Mononuclear cell (primary cell): ENCODE measurements around the gene ZFC3H1. TPM values are rescaled to one million over a fixed set of nuclear protein-coding genes. Genes with fewer than 3 reads are reported as not detected.
"Not testable (repeated sequence)": the region's sequence is repeated elsewhere in the genome, so short reads cannot be mapped to it uniquely, and the experiment has no call there.

ENCODE experiments used
- H3K27me3 ChIP-seq: 2 replicates; pipeline ENCODE4 v1.6.0; 2011; ENCODE audit warnings: low read length, control low read depth; ENCODE audit not compliant: insufficient read depth
- H3K4me1 ChIP-seq: 2 replicates; pipeline ENCODE4 v1.5.1; 2011; ENCODE audit warnings: mild to moderate bottlenecking, low read length, control low read depth; ENCODE audit not compliant: insufficient read depth
- H3K4me3 ChIP-seq: 2 replicates; pipeline ENCODE4 v1.5.1; 2011; ENCODE audit warnings: mild to moderate bottlenecking, low read length, moderate library complexity
- H3K9me3 ChIP-seq: 2 replicates; pipeline ENCODE4 v1.5.1; 2011; ENCODE audit warnings: low read depth, mild to moderate bottlenecking, control low read depth, low read length
- total RNA-seq: library from RNA; depleted of rRNA; stranded (reverse); fragments of >200 nt; gene quantifications from one replicate; pipeline ENCODE4 v1.2.3, GENCODE V29; 2012

The ZFC3H1 gene
- total RNA-seq, 1 donor, result 132 TPM

- Histone ChIP-seq H3K27me3 (no peaks in the 10 kb centered on the region), H3K4me1 (no peaks in the 10 kb centered on the region), H3K9me3 (no peaks in the 10 kb centered on the region), H3K4me3 (no peak overlapping the region)
Measured at GRCh38 chr12:71585218-71585617, 78.4 kb downstream of the ZFC3H1 start.

DNA sequence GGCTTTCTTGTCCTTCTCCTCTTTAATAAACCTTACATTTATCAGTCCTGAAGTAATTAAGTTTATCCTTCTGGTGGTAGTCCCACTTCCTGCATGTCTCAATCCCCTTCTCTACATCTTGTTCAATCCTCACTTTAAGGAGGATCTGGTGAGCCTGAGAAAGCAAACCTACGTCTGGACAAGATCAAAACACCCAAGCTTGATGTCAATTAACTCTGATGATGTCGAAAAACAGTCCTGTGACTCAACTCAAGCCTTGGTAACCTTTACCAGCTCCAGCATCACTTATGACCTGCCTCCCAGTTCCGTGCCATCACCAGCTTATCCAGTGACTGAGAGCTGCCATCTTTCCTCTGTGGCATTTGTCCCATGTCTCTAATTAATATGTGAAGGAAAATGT is 79.3 kb downstream of the ZFC3H1 start:
- H3K27me3 ChIP-seq, result no peaks in the 10 kb centered on the region
- no peaks in the 10 kb centered on the region for H3K9me3 ChIP-seq
- H3K4me3 ChIP-seq, result no peak overlapping the region
- H3K4me1 ChIP-seq, result no peaks in the 10 kb centered on the region

- H3K27me3 ChIP-seq, result no peaks in the 10 kb centered on the region
- H3K4me1 ChIP-seq, result no peaks in the 10 kb centered on the region
Measured at GRCh38 chr12:71582925-71583324, 80.7 kb downstream of the ZFC3H1 start.

GRCh38 chr12:71581206-71581605 is 82.4 kb downstream of the ZFC3H1 start:
- Histone ChIP-seq H3K4me1 (no peaks in the 10 kb centered on the region), H3K4me3 (no peak overlapping the region), H3K9me3 (no peaks in the 10 kb centered on the region), H3K27me3 (no peaks in the 10 kb centered on the region)

More at GRCh38 chr12:71582925-71583324, 80.7 kb downstream of the ZFC3H1 start:
- Histone ChIP-seq H3K4me3 (no peak overlapping the region), H3K9me3 (no peaks in the 10 kb centered on the region)

- Histone ChIP-seq H3K9me3 (no peaks in the 10 kb centered on the region), H3K4me3 (no peak overlapping the region), H3K27me3 (no peaks in the 10 kb centered on the region), H3K4me1 (no peaks in the 10 kb centered on the region)
Measured at GRCh38 chr12:71578694-71579258, 84.9 kb downstream of the ZFC3H1 start.

GRCh38 chr12:71576496-71576895 is 87.2 kb downstream of the ZFC3H1 start:
- Histone ChIP-seq H3K27me3 (no peaks in the 10 kb centered on the region), H3K4me1 (no peaks in the 10 kb centered on the region)

DNA sequence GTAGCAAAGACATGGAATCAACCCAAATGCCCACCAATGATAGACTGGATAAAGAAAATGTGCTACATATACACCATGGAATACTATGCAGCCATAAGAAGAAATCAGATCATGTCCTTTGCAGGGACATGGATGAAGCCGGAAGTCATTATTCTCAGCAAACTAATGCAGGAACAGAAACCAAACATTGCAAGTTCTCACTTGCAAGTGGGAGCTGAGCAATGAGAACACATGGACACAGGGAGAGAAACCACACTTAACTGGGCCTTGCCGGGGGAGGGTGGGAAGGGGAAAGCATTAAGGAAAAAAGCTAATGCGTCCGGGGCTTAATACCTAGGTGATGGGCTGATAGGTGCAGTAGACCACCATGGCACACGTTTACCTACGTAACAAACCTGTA is 93.8 kb downstream of the ZFC3H1 start:
- not testable (repeated sequence) for H3K27me3 ChIP-seq, H3K4me1 ChIP-seq, H3K9me3 ChIP-seq, H3K4me3 ChIP-seq

More at GRCh38 chr12:71576496-71576895, 87.2 kb downstream of the ZFC3H1 start:
- Histone ChIP-seq H3K4me3 (no peak overlapping the region), H3K9me3 (no peaks in the 10 kb centered on the region)

GRCh38 chr12:71567537-71567936 is 96.1 kb downstream of the ZFC3H1 start:
- Histone ChIP-seq H3K4me3 (no peak overlapping the region), H3K27me3 (no peaks in the 10 kb centered on the region), H3K9me3 (no peaks in the 10 kb centered on the region), H3K4me1 (no peaks in the 10 kb centered on the region)

DNA sequence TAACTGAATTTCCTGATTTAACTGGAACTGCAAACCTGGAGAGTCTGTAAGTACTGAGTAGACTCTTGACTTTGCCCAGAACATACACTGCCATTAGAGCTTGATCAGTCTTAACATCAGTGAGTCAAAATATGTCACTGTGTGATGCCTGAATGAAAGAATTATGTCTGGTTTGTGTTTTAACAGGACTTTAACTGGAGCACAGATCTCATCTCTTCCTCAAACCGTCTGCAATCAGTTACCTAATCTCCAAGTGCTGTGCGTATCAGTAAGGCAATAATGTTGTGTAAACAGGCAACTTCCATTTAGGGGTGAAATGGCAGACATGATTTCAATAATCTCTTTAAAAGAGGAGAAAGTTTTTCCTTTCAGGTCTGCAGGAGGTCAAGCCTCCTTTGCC is 97.0 kb downstream of the ZFC3H1 start:
- Histone ChIP-seq H3K9me3 (no peaks in the 10 kb centered on the region), H3K4me3 (no peak overlapping the region), H3K27me3 (no peaks in the 10 kb centered on the region), H3K4me1 (no peaks in the 10 kb centered on the region)

DNA sequence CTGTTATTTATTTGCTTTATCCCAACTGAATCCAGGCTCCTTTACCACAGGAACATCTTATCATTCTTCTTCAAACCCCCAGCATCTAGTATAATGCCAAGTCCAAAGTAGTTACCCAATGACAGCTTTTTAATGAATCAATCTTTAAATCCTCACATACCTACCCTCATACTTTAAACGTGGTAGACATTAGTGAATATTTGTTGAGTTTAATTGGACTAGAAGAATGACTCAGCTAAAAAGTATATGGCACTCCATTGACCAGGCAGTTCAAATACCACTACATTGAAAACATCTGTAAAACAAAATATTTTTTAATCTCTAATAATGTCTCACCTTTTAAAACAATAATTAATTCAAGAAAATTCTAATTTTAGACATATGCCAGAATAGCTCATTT is 98.1 kb downstream of the ZFC3H1 start:
- Histone ChIP-seq H3K4me3 (no peak overlapping the region), H3K9me3 (no peaks in the 10 kb centered on the region), H3K4me1 (no peaks in the 10 kb centered on the region), H3K27me3 (no peaks in the 10 kb centered on the region)

DNA sequence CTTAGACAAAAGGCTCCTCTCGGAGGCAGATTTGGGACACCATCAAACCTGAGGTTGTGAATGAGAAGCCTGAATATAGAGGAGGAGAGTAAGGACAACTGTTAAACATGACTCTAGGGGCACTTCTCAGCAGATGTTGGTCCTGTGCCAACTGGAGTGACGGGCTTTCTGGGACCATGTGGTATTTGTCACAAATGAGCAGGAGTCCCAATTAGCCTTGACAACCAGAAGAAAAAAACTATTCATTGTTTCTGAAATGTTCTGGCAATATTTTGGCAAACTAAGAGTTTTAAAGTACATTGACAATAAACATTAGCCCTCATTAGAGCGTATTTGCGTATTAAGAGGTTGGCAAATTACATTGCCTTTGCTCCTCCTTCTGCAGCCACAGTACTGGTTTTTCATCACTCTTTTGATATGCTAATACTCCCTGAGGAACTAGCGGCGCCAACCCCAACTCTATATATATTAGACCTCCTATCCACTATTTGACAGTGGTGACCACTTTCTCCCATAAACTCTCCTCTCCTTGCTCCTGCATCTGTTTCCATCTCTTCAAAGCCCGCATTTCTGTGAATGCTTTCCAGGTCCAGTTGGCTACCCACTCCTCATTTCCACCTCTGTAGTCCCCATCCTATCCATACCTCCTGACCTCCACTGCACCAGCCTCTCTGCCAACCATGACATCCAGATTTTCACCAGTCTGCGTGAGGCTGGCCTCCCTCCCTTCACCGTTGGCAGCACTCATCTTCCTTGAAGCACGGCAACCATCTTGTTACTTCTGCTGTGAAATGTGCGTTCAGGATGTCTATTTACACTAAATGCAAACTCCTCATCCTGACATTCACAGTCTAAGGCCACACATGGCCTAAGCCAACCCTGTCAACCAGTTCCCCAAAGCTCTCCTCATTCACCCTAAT is 100.7 kb downstream of the ZFC3H1 start:
- H3K4me1 ChIP-seq, result no peaks in the 10 kb centered on the region
- no peaks in the 10 kb centered on the region for H3K9me3 ChIP-seq
- no peaks in the 10 kb centered on the region for H3K27me3 ChIP-seq
- H3K4me3 ChIP-seq, result no peak overlapping the region

Other genes with a start within 250 kb of the ZFC3H1 start
- gene LGR5, start 224.1 kb downstream of the ZFC3H1 start, total RNA-seq, result not detected
- gene THAP2, start 453 bp upstream of the ZFC3H1 start, total RNA-seq, result 13.0 TPM
- gene TMEM19, start 22.2 kb upstream of the ZFC3H1 start, total RNA-seq, result 15.4 TPM
- 43.0 TPM for gene RAB21, start 91.0 kb upstream of the ZFC3H1 start, total RNA-seq
- gene TBC1D15, start 175.9 kb upstream of the ZFC3H1 start, total RNA-seq, result 120 TPM